Keratinocyte (primary cell): Measurements from ENCODE around the gene PLCXD1.

Source experiments
- CTCF ChIP-seq, 3 experiments: IDR thresholded peaks in 1 of 3; conservative IDR thresholded peaks in 1 of 3; optimal IDR thresholded peaks in 1 of 3; 2 replicates in 2 of 3; 3 replicates in 1 of 3; pipeline versions ENCODE3 to v1.5.1; 2011; ENCODE audit warnings: low read length in 3 of 3, mild to moderate bottlenecking in 3 of 3, moderate library complexity in 2 of 3, control low read depth in 1 of 3, inconsistent platforms in 1 of 3; ENCODE audit not compliant: insufficient read depth in 2 of 3; ENCODE audit errors: extremely low read depth in 1 of 3
- EZH2 ChIP-seq: IDR thresholded peaks from one replicate; pipeline ENCODE4 v1.6.1; 2012; ENCODE audit warnings: inconsistent platforms, mild to moderate bottlenecking, low read length, moderate library complexity

- TF ChIP-seq CTCF (optimal IDR thresholded peaks at IDR 0.05 in 1 of 3, IDR thresholded peaks at IDR 0.05 in 1 of 3, conservative IDR thresholded peaks at IDR 0.05 in 1 of 3; ENCODE audit: extremely low read depth in 1 of 3, insufficient read depth in 2 of 3, low read length in 3 of 3), result no peak
- TF ChIP-seq EZH2, result no peak
Observed at GRCh38 chrX:336227-336626, 55.0 kb downstream of the PLCXD1 start.
